PFSK-1 (cell line): ENCODE measurements around the gene MRAP.

Source experiments
- FOXP2 ChIP-seq: optimal IDR thresholded peaks from 2 replicates; pipeline ENCODE3; 2011; ENCODE audit warnings: borderline replicate concordance, control low read depth, inconsistent platforms; ENCODE audit not compliant: insufficient read depth; ENCODE audit errors: extremely low read length, extremely low read depth
- POLR2AphosphoS5 ChIP-seq: IDR thresholded peaks from 2 replicates; pipeline ENCODE4 v1.6.1; 2012; ENCODE audit warnings: low read depth, mild to moderate bottlenecking, control low read depth, low read length, moderate library complexity
- SIN3A ChIP-seq: IDR thresholded peaks from 2 replicates; pipeline ENCODE4 v1.6.1; 2012; ENCODE audit warnings: mild to moderate bottlenecking, low read length, moderate library complexity, borderline replicate concordance; ENCODE audit not compliant: insufficient read depth
- TAF1 ChIP-seq: IDR thresholded peaks from 2 replicates; pipeline ENCODE4 v1.6.1; 2012; ENCODE audit warnings: low read length, control low read depth, borderline replicate concordance; ENCODE audit not compliant: insufficient read depth
- TF ChIP-seq, protein P1 (sequence below), 2 experiments: IDR thresholded peaks; 2 replicates each; pipeline versions ENCODE4 v1.6.1 to v1.8.0; 2011 to 2012; ENCODE audit warnings: low read depth in 2 of 2, low read length in 2 of 2, control low read depth in 1 of 2, inconsistent platforms in 1 of 2, mild to moderate bottlenecking in 1 of 2, moderate library complexity in 1 of 2; ENCODE audit not compliant: insufficient read depth in 1 of 2

DNA sequence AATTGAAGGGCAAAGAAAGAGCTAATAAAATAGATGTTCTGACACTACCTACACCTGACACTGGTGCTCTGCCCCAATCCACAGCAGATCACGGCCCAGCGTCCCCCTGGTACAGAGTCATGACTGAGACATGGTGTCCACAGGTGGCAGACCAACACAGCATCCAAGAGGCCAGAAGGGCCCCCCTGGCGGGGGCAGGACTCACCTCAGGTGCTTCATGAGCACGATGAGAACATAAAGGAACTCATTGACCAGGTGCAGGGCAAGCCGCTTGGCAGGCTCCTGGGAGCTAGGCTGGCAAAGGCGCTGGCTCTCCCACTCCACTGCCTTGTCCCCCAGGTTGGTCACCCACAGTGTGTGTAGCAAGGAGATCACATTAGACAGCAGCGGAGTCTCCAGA lies 20.4 kb downstream of the MRAP start:
- TF ChIP-seq TAF1 (no peak), SIN3A (no peak), POLR2AphosphoS5 (no peak), FOXP2 (no peak)
- TF ChIP-seq, protein P1, sequence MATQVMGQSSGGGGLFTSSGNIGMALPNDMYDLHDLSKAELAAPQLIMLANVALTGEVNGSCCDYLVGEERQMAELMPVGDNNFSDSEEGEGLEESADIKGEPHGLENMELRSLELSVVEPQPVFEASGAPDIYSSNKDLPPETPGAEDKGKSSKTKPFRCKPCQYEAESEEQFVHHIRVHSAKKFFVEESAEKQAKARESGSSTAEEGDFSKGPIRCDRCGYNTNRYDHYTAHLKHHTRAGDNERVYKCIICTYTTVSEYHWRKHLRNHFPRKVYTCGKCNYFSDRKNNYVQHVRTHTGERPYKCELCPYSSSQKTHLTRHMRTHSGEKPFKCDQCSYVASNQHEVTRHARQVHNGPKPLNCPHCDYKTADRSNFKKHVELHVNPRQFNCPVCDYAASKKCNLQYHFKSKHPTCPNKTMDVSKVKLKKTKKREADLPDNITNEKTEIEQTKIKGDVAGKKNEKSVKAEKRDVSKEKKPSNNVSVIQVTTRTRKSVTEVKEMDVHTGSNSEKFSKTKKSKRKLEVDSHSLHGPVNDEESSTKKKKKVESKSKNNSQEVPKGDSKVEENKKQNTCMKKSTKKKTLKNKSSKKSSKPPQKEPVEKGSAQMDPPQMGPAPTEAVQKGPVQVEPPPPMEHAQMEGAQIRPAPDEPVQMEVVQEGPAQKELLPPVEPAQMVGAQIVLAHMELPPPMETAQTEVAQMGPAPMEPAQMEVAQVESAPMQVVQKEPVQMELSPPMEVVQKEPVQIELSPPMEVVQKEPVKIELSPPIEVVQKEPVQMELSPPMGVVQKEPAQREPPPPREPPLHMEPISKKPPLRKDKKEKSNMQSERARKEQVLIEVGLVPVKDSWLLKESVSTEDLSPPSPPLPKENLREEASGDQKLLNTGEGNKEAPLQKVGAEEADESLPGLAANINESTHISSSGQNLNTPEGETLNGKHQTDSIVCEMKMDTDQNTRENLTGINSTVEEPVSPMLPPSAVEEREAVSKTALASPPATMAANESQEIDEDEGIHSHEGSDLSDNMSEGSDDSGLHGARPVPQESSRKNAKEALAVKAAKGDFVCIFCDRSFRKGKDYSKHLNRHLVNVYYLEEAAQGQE (IDR thresholded peaks at IDR 0.05; ENCODE audit: insufficient read depth in 1 of 2, low read depth in 2 of 2, low read length in 2 of 2) = no peak
